GM12872 (cell line): ENCODE data around the gene VPS37B.

Experiments used
- CTCF ChIP-seq: IDR thresholded peaks from 3 replicates; pipeline ENCODE4 v1.5.1; 2011; ENCODE audit warnings: low read depth, mild to moderate bottlenecking, low read length, moderate library complexity; ENCODE audit not compliant: insufficient read depth

VPS37B gene

GRCh38 chr12:122820838-122821271 is 75.1 kb downstream of the VPS37B start:
- TF ChIP-seq CTCF: no peak

GRCh38 chr12:122820138-122820537 is 75.8 kb downstream of the VPS37B start:
- TF ChIP-seq CTCF: no peak

GRCh38 chr12:122819209-122819785 is 76.6 kb downstream of the VPS37B start:
- no peak for TF ChIP-seq CTCF
